Astrocyte (in vitro differentiated cells and primary cell): ENCODE measurements around the gene PRSS21. TPM values are rescaled to one million over a fixed set of nuclear protein-coding genes. Genes with fewer than 3 reads are reported as not detected.

Source experiments
- DNase-seq: peaks from one replicate; pipeline ENCODE4 v3.0.0-alpha.2; 2010; ENCODE audit warnings: low read depth
- FAIRE-seq: peaks from 2 replicates; lab custom pipeline; 2011; peaks lifted over from hg19 to GRCh38; lab: Jason Lieb, UNC
- H2AFZ ChIP-seq: 2 replicates; pipeline ENCODE4 v1.6.0; 2012; ENCODE audit warnings: low read depth, low read length, inconsistent platforms
- H3K27ac ChIP-seq: 2 replicates; pipeline ENCODE4 v1.5.1; 2011; ENCODE audit warnings: low read depth, low read length, inconsistent platforms
- H3K27me3 ChIP-seq: 2 replicates; pipeline ENCODE4 v1.6.0; 2011; ENCODE audit warnings: low read length, inconsistent platforms; ENCODE audit not compliant: insufficient read depth
- H3K36me3 ChIP-seq: 2 replicates; pipeline ENCODE4 v1.5.1; 2011; ENCODE audit warnings: low read length, inconsistent platforms; ENCODE audit not compliant: insufficient read depth
- H3K4me1 ChIP-seq: 2 replicates; pipeline ENCODE4 v1.5.1; 2011; ENCODE audit warnings: low read length, inconsistent platforms; ENCODE audit not compliant: insufficient read depth
- H3K4me2 ChIP-seq: 2 replicates; pipeline ENCODE4 v1.6.0; 2012; ENCODE audit warnings: low read length, inconsistent platforms
- H3K4me3 ChIP-seq: 2 replicates; pipeline ENCODE4 v1.5.1; 2011; ENCODE audit warnings: low read depth, mild to moderate bottlenecking, low read length, inconsistent platforms; ENCODE audit not compliant: insufficient read depth
- H3K79me2 ChIP-seq: 2 replicates; pipeline ENCODE4 v1.6.0; 2012; ENCODE audit warnings: mild to moderate bottlenecking, low read length, inconsistent platforms; ENCODE audit not compliant: insufficient read depth
- H3K9ac ChIP-seq: 2 replicates; pipeline ENCODE4 v1.6.0; 2012; ENCODE audit warnings: mild to moderate bottlenecking, low read length, inconsistent platforms
- H3K9me3 ChIP-seq: 2 replicates; pipeline ENCODE4 v1.5.1; 2012; ENCODE audit warnings: low read depth, mild to moderate bottlenecking, low read length, inconsistent platforms; ENCODE audit not compliant: insufficient read depth
- H4K20me1 ChIP-seq: 2 replicates; pipeline ENCODE4 v1.6.0; 2012; ENCODE audit warnings: low read length, inconsistent platforms; ENCODE audit not compliant: insufficient read depth
- H3K27ac Mint-ChIP-seq: one replicate; pipeline ENCODE4 v1.8.0; 2021; ENCODE audit warnings: mild to moderate bottlenecking, mixed read lengths; ENCODE audit not compliant: unreplicated experiment
- H3K27me3 Mint-ChIP-seq: one replicate; pipeline ENCODE4 v1.8.0; 2021; ENCODE audit warnings: low read depth, mixed read lengths; ENCODE audit not compliant: unreplicated experiment
- H3K36me3 Mint-ChIP-seq: one replicate; pipeline ENCODE4 v1.8.0; 2021; ENCODE audit warnings: low read depth, mixed read lengths; ENCODE audit not compliant: unreplicated experiment
- H3K4me1 Mint-ChIP-seq: one replicate; pipeline ENCODE4 v1.8.0; 2021; ENCODE audit warnings: low read depth, mixed read lengths; ENCODE audit not compliant: unreplicated experiment
- H3K4me3 Mint-ChIP-seq: one replicate; pipeline ENCODE4 v1.8.0; 2021; ENCODE audit warnings: mild to moderate bottlenecking, moderate library complexity, mixed read lengths; ENCODE audit not compliant: unreplicated experiment
- H3K9me3 Mint-ChIP-seq: one replicate; pipeline ENCODE4 v1.8.0; 2021; ENCODE audit warnings: mild to moderate bottlenecking, mixed read lengths; ENCODE audit not compliant: unreplicated experiment
- EZH2 ChIP-seq: IDR thresholded peaks from 2 replicates; pipeline ENCODE4 v1.6.1; 2012; ENCODE audit warnings: mild to moderate bottlenecking, low read length, inconsistent platforms; ENCODE audit not compliant: insufficient read depth
- total RNA-seq: library from RNA; stranded (reverse); gene quantifications from 2 replicates; pipeline ENCODE4 v1.2.1, GENCODE V29; 2021
- TF ChIP-seq, protein P1 (sequence below): IDR thresholded peaks from 2 replicates; pipeline ENCODE4 v1.5.1; 2011; ENCODE audit warnings: low read depth, mild to moderate bottlenecking, inconsistent platforms, low read length, moderate library complexity; ENCODE audit not compliant: insufficient read depth

Gene PRSS21
- total RNA-seq, 1 donor from 2014 or later: not detected

DNA sequence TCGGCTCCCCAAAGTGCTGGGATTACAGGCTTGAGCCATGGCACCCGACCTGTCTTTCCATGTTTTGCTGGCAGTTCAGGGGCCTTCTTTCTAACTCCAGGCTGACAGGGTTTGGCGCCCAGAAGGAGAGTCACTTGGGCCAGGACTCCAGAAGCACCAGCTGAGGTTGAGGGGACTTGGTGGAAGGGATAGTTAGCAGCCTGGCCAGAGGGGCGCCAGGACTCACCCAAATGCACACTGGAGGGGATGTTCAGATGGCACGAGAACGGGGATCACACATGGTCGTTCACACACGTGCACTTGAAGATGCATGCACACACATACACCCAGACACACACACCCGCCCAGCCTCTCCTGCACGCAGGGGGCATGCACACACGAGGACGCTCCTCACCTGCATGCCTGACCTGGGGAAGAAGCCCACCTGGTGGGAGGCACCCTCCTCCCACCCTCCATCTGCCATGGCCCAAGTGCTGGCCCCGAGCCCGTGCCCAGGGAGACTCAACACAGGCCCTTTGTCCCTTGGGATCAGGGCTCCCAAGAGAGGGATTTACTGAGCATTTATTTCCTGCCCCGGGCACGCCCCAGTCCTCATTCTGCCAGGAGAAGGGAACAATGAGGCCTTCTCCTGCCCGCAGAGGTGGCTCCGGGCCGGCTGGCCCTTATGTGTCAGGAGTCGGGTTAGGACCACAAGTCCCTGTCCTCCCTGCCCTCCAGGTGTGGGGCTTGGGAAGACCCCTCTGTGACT is 2.3 kb upstream of the PRSS21 start:
- H3K27ac ChIP-seq: no peak overlapping the region
- no peak overlapping the region for H2AFZ ChIP-seq
- no peaks in the 10 kb centered on the region for H4K20me1 ChIP-seq
- Mint-ChIP-seq H3K27ac (no peak overlapping the region), H3K36me3 (peaks cover 2% of the 10 kb centered on the region), H3K4me3 (no peak overlapping the region), H3K27me3 (peaks cover 30% of the 10 kb centered on the region), H3K4me1 (peaks cover 1% of the 10 kb centered on the region), H3K9me3 (peaks cover under 1% of the 10 kb centered on the region)
- H3K4me1 ChIP-seq: no peaks in the 10 kb centered on the region
- no peak overlapping the region for H3K4me3 ChIP-seq
- H3K9me3 ChIP-seq: no peaks in the 10 kb centered on the region
- no peaks in the 10 kb centered on the region for H3K36me3 ChIP-seq
- FAIRE-seq (no peak), DNase-seq (no peak)
- no peak overlapping the region for H3K9ac ChIP-seq
- H3K27me3 ChIP-seq: peaks cover 23% of the 10 kb centered on the region
- no peak for TF ChIP-seq EZH2
- TF ChIP-seq, protein P1, sequence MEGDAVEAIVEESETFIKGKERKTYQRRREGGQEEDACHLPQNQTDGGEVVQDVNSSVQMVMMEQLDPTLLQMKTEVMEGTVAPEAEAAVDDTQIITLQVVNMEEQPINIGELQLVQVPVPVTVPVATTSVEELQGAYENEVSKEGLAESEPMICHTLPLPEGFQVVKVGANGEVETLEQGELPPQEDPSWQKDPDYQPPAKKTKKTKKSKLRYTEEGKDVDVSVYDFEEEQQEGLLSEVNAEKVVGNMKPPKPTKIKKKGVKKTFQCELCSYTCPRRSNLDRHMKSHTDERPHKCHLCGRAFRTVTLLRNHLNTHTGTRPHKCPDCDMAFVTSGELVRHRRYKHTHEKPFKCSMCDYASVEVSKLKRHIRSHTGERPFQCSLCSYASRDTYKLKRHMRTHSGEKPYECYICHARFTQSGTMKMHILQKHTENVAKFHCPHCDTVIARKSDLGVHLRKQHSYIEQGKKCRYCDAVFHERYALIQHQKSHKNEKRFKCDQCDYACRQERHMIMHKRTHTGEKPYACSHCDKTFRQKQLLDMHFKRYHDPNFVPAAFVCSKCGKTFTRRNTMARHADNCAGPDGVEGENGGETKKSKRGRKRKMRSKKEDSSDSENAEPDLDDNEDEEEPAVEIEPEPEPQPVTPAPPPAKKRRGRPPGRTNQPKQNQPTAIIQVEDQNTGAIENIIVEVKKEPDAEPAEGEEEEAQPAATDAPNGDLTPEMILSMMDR: no peak
- H3K79me2 ChIP-seq: no peaks in the 10 kb centered on the region
- no peak overlapping the region for H3K4me2 ChIP-seq

DNA sequence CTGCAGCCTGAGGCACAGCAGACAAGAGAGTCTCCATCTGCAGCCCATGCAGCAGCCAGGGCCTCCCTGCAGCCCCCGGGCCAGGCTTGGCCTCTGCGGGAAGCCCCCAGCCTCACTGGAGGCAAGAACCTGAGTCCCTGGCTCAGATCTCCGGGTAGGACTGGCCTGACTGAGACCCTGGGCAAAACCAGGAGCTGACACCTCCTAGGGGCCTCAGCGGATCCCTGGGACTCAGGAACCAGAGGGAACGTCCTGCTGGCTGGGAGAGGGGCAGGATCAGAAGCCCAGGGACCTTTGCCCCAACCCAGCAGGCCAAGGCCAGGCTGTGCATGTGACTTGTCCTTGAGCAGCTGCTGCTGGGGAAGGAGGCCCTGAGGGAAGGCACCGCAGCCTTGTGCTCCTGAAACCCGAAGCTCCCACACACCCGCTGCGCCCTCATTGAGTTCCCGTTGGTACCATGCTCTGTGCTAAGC is 1.7 kb upstream of the PRSS21 start:
- Histone ChIP-seq H3K9me3 (no peaks in the 10 kb centered on the region), H3K4me2 (no peak overlapping the region), H3K36me3 (no peaks in the 10 kb centered on the region), H3K79me2 (no peaks in the 10 kb centered on the region), H3K4me1 (no peaks in the 10 kb centered on the region), H3K27me3 (peaks cover 22% of the 10 kb centered on the region), H3K9ac (no peak overlapping the region), H2AFZ (no peak overlapping the region), H3K4me3 (no peak overlapping the region), H4K20me1 (no peaks in the 10 kb centered on the region), H3K27ac (no peak overlapping the region)
- DNase-seq: no peak
- H3K9me3 Mint-ChIP-seq: no peaks in the 10 kb centered on the region
- H3K4me3 Mint-ChIP-seq: no peak overlapping the region
- TF ChIP-seq EZH2: no peak
- TF ChIP-seq, protein P1: no peak
- peaks cover 1% of the 10 kb centered on the region for H3K4me1 Mint-ChIP-seq
- no peak overlapping the region for H3K27ac Mint-ChIP-seq
- FAIRE-seq: no peak
- peaks cover 26% of the 10 kb centered on the region for H3K27me3 Mint-ChIP-seq
- H3K36me3 Mint-ChIP-seq: peaks cover 2% of the 10 kb centered on the region
